Mesendoderm (in vitro differentiated cells): ENCODE measurements around the gene RASGRP1.

ENCODE experiments used
- DNase-seq: peaks from one replicate; pipeline ENCODE4 v3.0.0; 2013
- H2AK5ac ChIP-seq: 2 replicates; pipeline ENCODE4 v1.6.1; 2013; ENCODE audit warnings: low read length, inconsistent platforms
- H2BK120ac ChIP-seq: 2 replicates; pipeline ENCODE4 v1.6.1; 2013; ENCODE audit warnings: low read depth, mild to moderate bottlenecking, low read length, moderate library complexity, mixed read lengths
- H2BK15ac ChIP-seq: replicated peaks from 2 replicates; pipeline ENCODE4 v1.6.1; 2013; ENCODE audit warnings: low read depth, mild to moderate bottlenecking, moderate library complexity
- H2BK5ac ChIP-seq: 2 replicates; pipeline ENCODE4 v1.6.1; 2013; ENCODE audit warnings: low read length, inconsistent platforms
- H3K18ac ChIP-seq: 2 replicates; pipeline ENCODE4 v1.6.1; 2013; ENCODE audit warnings: mild to moderate bottlenecking, low read length, mixed read lengths
- H3K23ac ChIP-seq: one replicate; pipeline ENCODE4 v1.6.1; 2013; ENCODE audit warnings: low read length
- H3K27ac ChIP-seq: 2 replicates; pipeline ENCODE4 v1.5.1; 2013; ENCODE audit warnings: low read depth, mild to moderate bottlenecking, inconsistent platforms, low read length, moderate library complexity
- H3K27me3 ChIP-seq: 2 replicates; pipeline ENCODE4 v1.6.1; 2013; ENCODE audit warnings: low read length, control low read depth, mild to moderate bottlenecking, inconsistent platforms; ENCODE audit not compliant: insufficient read depth, poor library complexity
- H3K36me3 ChIP-seq: 2 replicates; pipeline ENCODE4 v1.6.1; 2013; ENCODE audit warnings: low read length, inconsistent platforms; ENCODE audit not compliant: control insufficient read depth, insufficient read depth
- H3K4ac ChIP-seq: one replicate; pipeline ENCODE4 v1.6.1; 2013; ENCODE audit warnings: low read depth, mild to moderate bottlenecking, low read length, moderate library complexity
- H3K4me1 ChIP-seq: 2 replicates; pipeline ENCODE4 v1.6.1; 2013; ENCODE audit warnings: low read depth, low read length, inconsistent platforms; ENCODE audit not compliant: control insufficient read depth
- H3K4me2 ChIP-seq: 2 replicates; pipeline ENCODE4 v1.6.1; 2013; ENCODE audit warnings: low read length
- H3K4me3 ChIP-seq: 2 replicates; pipeline ENCODE4 v1.5.1; 2013; ENCODE audit warnings: mild to moderate bottlenecking, low read length
- H3K56ac ChIP-seq: one replicate; pipeline ENCODE4 v1.6.1; 2013; ENCODE audit warnings: low read length
- H3K79me1 ChIP-seq: 2 replicates; pipeline ENCODE4 v1.6.1; 2013; ENCODE audit warnings: low read length, inconsistent platforms
- H3K79me2 ChIP-seq: 2 replicates; pipeline ENCODE4 v1.6.1; 2013; ENCODE audit warnings: mild to moderate bottlenecking, low read length; ENCODE audit not compliant: control insufficient read depth, insufficient read depth
- H3K9ac ChIP-seq: 2 replicates; pipeline ENCODE4 v1.6.1; 2013; ENCODE audit warnings: low read length, inconsistent platforms
- H4K5ac ChIP-seq: one replicate; pipeline ENCODE4 v1.6.1; 2013; ENCODE audit warnings: low read length
- H4K8ac ChIP-seq: one replicate; pipeline ENCODE4 v1.6.1; 2013; ENCODE audit warnings: low read depth, mild to moderate bottlenecking, control low read depth, low read length, moderate library complexity
- WGBS: extraction: QIAGEN DNeasy Blood & Tissue Kit; methylation state at CpG from one replicate; pipeline ENCODE4 v1.1.7; 2013; ENCODE audit warnings: low lambda C conversion rate, missing lambda C conversion rate; ENCODE audit not compliant: insufficient coverage; ENCODE audit errors: extremely low coverage; 5-methylcytosine and 5-hydroxymethylcytosine counted together

Gene RASGRP1

GRCh38 chr15:38475361-38475760 lies 89.3 kb downstream of the RASGRP1 start:
- Histone ChIP-seq H4K5ac (no peak overlapping the region), H3K4me1 (no peaks in the 10 kb centered on the region), H3K27ac (no peak overlapping the region), H2AK5ac (no peak overlapping the region), H3K4me3 (no peak overlapping the region), H3K4me2 (no peak overlapping the region), H3K56ac (no peak overlapping the region), H2BK5ac (no peak overlapping the region), H3K9ac (no peak overlapping the region), H3K18ac (no peak overlapping the region), H3K79me1 (no peaks in the 10 kb centered on the region), H3K4ac (no peak overlapping the region), H3K36me3 (peaks cover 1% of the 10 kb centered on the region), H3K23ac (no peak overlapping the region), H4K8ac (no peak overlapping the region), H2BK15ac (no peak overlapping the region), H2BK120ac (no peak overlapping the region), H3K79me2 (no peaks in the 10 kb centered on the region), H3K27me3 (no peaks in the 10 kb centered on the region)
- no CpG with 5 or more reads among the region's 2 CpGs for WGBS
- no peak for DNase-seq

- DNase-seq, result peak; percentile 66
- no peaks in the 10 kb centered on the region for H3K4me1 ChIP-seq
- no peak overlapping the region for H3K4ac ChIP-seq
- no peak overlapping the region for H2BK5ac ChIP-seq
- no peaks in the 10 kb centered on the region for H3K79me2 ChIP-seq
- H4K5ac ChIP-seq, result no peak overlapping the region
- no peak overlapping the region for H4K8ac ChIP-seq
- H3K36me3 ChIP-seq, result peaks cover 1% of the 10 kb centered on the region
- no peak overlapping the region for H3K4me2 ChIP-seq
- H3K56ac ChIP-seq, result no peak overlapping the region
- no peak overlapping the region for H3K18ac ChIP-seq
- no peaks in the 10 kb centered on the region for H3K79me1 ChIP-seq
- H3K9ac ChIP-seq, result no peak overlapping the region
- H2AK5ac ChIP-seq, result no peak overlapping the region
- H2BK120ac ChIP-seq, result no peak overlapping the region
- no peak overlapping the region for H3K23ac ChIP-seq
- H3K27ac ChIP-seq, result no peak overlapping the region
- no peak overlapping the region for H3K4me3 ChIP-seq
- H2BK15ac ChIP-seq, result no peak overlapping the region
- no peaks in the 10 kb centered on the region for H3K27me3 ChIP-seq
- no CpG with 5 or more reads among the region's 4 CpGs for WGBS
These were observed 90.4 kb downstream of the RASGRP1 start for GRCh38 chr15:38474155-38474757.

GRCh38 chr15:38471974-38472373 lies 92.6 kb downstream of the RASGRP1 start:
- H3K27ac ChIP-seq, result no peak overlapping the region
- H3K56ac ChIP-seq, result no peak overlapping the region
- H4K8ac ChIP-seq, result no peak overlapping the region
- no peak overlapping the region for H3K18ac ChIP-seq
- H3K79me2 ChIP-seq, result no peaks in the 10 kb centered on the region
- no peak overlapping the region for H3K23ac ChIP-seq
- H3K9ac ChIP-seq, result no peak overlapping the region
- H3K4ac ChIP-seq, result no peak overlapping the region
- no peak overlapping the region for H4K5ac ChIP-seq
- H2BK120ac ChIP-seq, result no peak overlapping the region
- no peak overlapping the region for H2BK15ac ChIP-seq
- no peaks in the 10 kb centered on the region for H3K27me3 ChIP-seq
- no peaks in the 10 kb centered on the region for H3K79me1 ChIP-seq
- H3K36me3 ChIP-seq, result peaks cover 1% of the 10 kb centered on the region
- H3K4me1 ChIP-seq, result no peaks in the 10 kb centered on the region
- no peak overlapping the region for H2AK5ac ChIP-seq
- DNase-seq, result no peak
- no CpG with 5 or more reads among the region's 2 CpGs for WGBS
- H2BK5ac ChIP-seq, result no peak overlapping the region
- H3K4me2 ChIP-seq, result no peak overlapping the region
- H3K4me3 ChIP-seq, result no peak overlapping the region

- Histone ChIP-seq H3K4me1 (no peaks in the 10 kb centered on the region), H2BK120ac (no peak overlapping the region), H2AK5ac (no peak overlapping the region), H3K18ac (no peak overlapping the region), H3K4ac (no peak overlapping the region), H3K56ac (no peak overlapping the region), H3K23ac (no peak overlapping the region), H2BK5ac (no peak overlapping the region), H3K4me3 (no peak overlapping the region), H3K79me1 (peaks cover 1% of the 10 kb centered on the region), H4K8ac (no peak overlapping the region), H4K5ac (no peak overlapping the region), H2BK15ac (no peak overlapping the region), H3K27me3 (no peaks in the 10 kb centered on the region), H3K4me2 (no peak overlapping the region), H3K79me2 (no peaks in the 10 kb centered on the region), H3K9ac (no peak overlapping the region), H3K36me3 (peaks cover 1% of the 10 kb centered on the region), H3K27ac (no peak overlapping the region)
- no peak for DNase-seq
- WGBS, result no CpG with 5 or more reads among the region's 1 CpG
These were observed 93.8 kb downstream of the RASGRP1 start for GRCh38 chr15:38470816-38471215.

GRCh38 chr15:38464675-38465074 lies 99.9 kb downstream of the RASGRP1 start:
- no peak overlapping the region for H2BK5ac ChIP-seq
- no peak overlapping the region for H2BK15ac ChIP-seq
- H3K27me3 ChIP-seq, result no peaks in the 10 kb centered on the region
- no peak overlapping the region for H2BK120ac ChIP-seq
- H3K9ac ChIP-seq, result no peak overlapping the region
- no peak for DNase-seq
- H3K4me1 ChIP-seq, result no peaks in the 10 kb centered on the region
- no peak overlapping the region for H2AK5ac ChIP-seq
- no peak overlapping the region for H3K18ac ChIP-seq
- H3K4me2 ChIP-seq, result no peak overlapping the region
- H3K23ac ChIP-seq, result no peak overlapping the region
- H3K79me2 ChIP-seq, result peaks cover 7% of the 10 kb centered on the region
- no peak overlapping the region for H3K4me3 ChIP-seq
- no peak overlapping the region for H4K8ac ChIP-seq
- no peaks in the 10 kb centered on the region for H3K36me3 ChIP-seq
- no peak overlapping the region for H3K4ac ChIP-seq
- no CpG with 5 or more reads among the region's 4 CpGs for WGBS
- H3K79me1 ChIP-seq, result peaks cover 4% of the 10 kb centered on the region
- H4K5ac ChIP-seq, result no peak overlapping the region
- H3K27ac ChIP-seq, result no peak overlapping the region
- no peak overlapping the region for H3K56ac ChIP-seq

- Histone ChIP-seq H3K79me1 (peaks cover 7% of the 10 kb centered on the region), H2BK5ac (no peak overlapping the region), H3K4me3 (no peak overlapping the region), H3K18ac (no peak overlapping the region), H4K5ac (no peak overlapping the region), H3K23ac (no peak overlapping the region), H2AK5ac (no peak overlapping the region), H3K79me2 (peaks cover 14% of the 10 kb centered on the region), H3K9ac (no peak overlapping the region), H3K36me3 (no peaks in the 10 kb centered on the region), H2BK15ac (no peak overlapping the region), H3K4me2 (no peak overlapping the region), H4K8ac (no peak overlapping the region), H3K27ac (no peak overlapping the region), H3K4ac (no peak overlapping the region), H2BK120ac (no peak overlapping the region), H3K56ac (no peak overlapping the region), H3K4me1 (no peaks in the 10 kb centered on the region), H3K27me3 (no peaks in the 10 kb centered on the region)
- no CpG with 5 or more reads among the region's 3 CpGs for WGBS
- no peak for DNase-seq
These were observed 100.7 kb downstream of the RASGRP1 start for GRCh38 chr15:38463893-38464292.
